ENCODE measurements around the gene OLFML1. TPM values are rescaled to one million over a fixed set of nuclear protein-coding genes. Genes with fewer than 3 reads are reported as not detected.

OLFML1 gene
- total RNA-seq, 1 experiment from 2014 or later = 54.5 TPM

DNA sequence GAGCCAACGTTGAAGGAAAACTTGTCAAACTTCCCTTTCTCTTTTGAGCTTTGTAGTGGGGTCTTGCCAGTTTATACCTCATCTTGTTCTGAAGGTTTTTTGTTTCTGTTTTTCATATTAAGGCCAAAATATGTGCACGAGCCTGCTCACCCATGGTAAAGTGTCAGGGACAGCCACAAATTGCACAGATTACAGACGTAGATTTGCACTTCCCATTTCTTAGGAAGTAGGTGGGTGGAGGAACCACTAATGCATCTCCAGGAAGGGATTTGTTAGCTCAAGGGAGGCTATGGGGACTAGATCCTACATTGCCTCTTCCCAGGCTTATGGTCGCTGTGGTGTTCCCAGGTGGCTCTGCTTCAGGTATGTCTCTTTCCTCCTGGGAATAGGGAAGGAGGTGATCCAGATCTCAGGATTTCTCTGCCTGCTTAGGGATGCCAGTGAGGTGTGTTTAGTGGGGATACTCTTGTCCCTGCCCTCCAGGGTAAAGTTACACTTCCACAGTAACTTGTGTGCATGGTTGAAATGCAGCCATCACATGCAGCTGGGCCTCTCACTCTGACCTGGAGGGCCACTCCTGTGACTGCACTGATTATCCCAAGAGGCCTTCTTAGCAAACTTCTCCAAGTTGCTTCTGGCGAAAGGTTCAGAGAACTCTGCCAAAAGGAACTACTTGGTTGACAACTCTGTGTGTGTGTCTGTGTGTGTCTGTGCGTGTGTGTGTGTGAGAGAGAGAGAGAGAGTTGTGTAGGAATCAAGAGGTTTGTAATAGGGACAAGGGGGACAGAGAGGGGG lies 38.3 kb downstream of the OLFML1 start:
- in situ Hi-C loops (cut with HindIII; ENCODE audit: low sequenced_read_pairs) = no loop called here

DNA sequence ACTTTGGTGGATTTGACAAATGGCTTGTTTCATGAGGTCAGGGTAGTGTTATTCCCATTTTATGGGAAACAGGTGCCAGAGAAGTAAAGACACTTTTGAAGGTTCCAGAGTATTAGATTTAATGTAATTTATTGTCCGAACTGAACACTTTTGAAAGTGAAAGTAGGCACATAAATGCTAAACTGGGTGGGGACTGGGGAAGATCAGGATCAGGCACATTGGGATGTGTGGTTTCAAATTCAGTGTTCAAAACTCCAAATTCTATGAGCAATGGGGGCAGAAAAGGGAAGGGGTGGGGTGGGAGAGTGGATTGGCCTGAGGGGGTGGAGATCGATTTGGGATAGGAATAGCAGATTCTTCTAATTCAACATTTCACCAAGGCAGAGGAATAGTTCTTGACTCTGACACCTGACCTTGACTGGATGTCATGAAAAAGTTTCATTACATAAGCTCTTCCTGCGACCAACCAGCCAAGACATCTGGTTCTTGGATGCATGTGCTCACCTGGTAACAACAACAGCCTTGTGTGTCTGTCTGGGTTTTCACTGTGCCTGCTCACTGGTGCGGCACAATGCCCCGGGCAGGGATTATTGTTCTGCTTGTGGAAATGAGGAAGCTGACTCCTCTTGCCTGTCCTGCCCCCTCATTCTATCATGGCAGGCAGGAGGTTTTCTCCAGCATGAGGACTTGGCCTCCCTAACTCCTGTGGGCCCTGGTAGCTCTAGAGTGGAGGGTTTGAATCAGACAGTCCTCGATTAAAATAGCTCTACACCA lies 39.3 kb downstream of the OLFML1 start:
- DNase-seq (ENCODE audit: low spot score) = no peak
- in situ Hi-C loops (cut with HindIII; ENCODE audit: low sequenced_read_pairs) = no loop called here

More for the DNA sequence above, 38.3 kb downstream of the OLFML1 start:
- no peak for DNase-seq (ENCODE audit: low spot score)

DNA sequence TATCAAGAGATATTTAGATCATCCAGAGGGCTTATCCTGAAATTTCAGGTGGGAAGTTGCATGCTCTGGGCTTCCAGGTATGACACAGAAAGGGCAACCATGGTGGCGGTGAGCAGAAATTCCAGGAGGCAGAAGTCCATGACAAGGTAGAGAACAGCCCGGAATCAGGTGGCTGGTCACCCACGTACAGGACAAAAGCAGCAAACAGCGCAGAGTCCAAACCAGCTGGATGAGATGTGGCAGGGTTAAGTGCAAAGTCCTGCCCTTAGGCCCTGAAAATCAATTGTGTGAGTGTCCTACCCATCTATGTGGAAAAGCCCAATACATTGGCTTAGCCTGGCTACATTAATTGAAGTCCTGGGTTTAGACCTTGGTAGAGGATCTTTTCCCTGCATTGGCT lies 40.1 kb downstream of the OLFML1 start:
- in situ Hi-C loops (cut with HindIII; ENCODE audit: low sequenced_read_pairs) = no loop called here
- no peak for DNase-seq (ENCODE audit: low spot score)

DNA sequence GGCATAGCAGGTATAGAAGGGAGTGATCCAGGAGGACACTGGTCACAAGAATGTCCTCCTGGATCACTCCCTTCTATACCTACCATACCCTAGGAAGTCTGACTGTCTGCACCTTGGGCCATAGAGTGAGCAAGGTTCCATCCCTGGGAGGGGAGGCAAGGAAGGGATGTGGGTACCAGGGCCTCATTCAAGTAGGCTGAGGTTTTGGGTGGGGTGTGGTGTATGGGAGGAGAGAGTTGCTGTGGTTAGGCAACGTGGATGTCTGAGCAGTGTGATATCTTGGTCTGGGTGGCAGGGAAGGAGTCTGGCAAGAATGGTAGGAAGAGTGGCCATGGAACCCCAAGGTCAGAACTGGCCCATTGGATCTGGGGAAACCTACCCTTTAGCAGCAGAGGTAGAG lies 41.7 kb downstream of the OLFML1 start:
- in situ Hi-C loops (cut with HindIII; ENCODE audit: low sequenced_read_pairs) = no loop called here
- no peak for DNase-seq (ENCODE audit: low spot score)

DNA sequence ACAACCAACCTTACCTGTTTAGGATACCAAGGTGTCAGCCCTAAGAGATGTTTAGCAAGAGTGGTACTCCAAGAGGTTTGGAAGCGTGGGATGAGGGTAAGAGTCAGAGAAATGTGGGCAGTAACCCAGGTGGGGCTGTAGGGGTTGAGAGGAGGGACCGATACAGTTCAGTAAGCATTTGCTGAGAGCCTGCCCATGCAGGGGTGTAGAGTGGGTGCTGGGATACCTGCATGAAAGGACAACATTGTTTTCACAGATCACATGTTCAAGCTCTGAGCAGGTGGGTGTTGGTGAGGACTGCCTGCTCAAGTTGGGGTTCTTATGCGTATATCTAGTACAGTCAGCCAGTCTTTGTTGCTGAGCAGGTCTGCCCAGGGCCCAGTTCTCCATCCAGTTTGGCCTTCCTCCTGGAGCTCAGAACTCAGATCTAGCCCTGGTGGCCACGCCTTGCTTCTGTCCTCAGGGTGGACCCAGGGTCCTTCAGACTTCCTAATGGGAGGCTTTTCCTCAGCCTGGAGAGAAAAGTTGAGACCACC lies 43.3 kb downstream of the OLFML1 start:
- in situ Hi-C loops (cut with HindIII; ENCODE audit: low sequenced_read_pairs) = no loop called here
- DNase-seq (ENCODE audit: low spot score) = no peak

DNA sequence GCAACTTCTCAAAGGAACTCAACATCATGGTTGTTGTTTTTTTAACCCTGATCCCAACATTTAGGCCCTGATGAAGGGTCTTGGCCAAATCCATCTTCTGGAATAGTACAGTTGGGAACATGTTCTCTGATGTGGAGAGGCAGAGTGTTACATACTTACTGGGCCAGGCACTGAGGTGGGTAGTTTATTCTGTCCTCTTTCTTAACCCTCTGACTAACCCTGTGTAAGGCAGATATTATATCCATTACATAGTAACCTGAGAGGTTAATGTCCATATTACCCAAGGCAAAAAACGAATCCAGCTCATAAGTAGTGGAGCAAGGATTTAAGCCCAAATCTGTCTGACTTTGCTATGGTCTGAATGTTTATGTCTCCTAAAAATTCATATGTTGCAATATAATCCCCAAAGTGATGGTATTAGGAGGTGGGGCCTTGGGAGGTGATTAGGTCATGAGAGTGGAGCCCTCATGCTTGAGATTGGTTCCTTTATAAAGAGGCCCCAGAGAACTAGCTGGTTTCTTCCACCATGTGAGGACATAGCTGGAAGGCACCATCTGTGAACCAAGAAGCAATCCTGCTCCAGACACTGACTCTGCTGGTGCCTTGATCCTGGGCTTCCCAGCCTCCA lies 44.8 kb downstream of the OLFML1 start:
- in situ Hi-C loops (cut with HindIII; ENCODE audit: low sequenced_read_pairs) = no loop called here

DNA sequence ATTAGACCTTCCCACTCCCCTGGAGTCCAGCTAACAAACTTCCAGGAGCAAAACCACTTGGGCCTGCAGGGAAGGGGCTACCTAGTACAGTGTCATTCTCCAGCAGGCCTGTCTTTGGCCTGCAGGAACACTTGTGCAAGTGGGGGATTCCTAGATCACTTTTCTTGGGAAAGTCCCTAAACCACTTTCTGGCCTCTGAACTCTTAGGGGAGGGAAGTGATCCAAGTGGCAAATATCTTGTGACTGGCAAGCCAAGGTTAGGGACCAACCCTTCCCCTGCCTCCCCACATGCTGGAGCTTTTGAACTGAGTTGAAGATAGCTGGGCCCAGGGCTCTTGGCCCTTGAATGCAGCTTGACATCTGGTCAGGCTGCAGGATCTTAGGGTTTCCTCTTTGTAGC lies 45.7 kb downstream of the OLFML1 start:
- DNase-seq (ENCODE audit: low spot score) = no peak
- in situ Hi-C loops (cut with HindIII; ENCODE audit: low sequenced_read_pairs) = no loop called here

More for the DNA sequence above, 44.8 kb downstream of the OLFML1 start:
- DNase-seq (ENCODE audit: low spot score) = no peak

DNA sequence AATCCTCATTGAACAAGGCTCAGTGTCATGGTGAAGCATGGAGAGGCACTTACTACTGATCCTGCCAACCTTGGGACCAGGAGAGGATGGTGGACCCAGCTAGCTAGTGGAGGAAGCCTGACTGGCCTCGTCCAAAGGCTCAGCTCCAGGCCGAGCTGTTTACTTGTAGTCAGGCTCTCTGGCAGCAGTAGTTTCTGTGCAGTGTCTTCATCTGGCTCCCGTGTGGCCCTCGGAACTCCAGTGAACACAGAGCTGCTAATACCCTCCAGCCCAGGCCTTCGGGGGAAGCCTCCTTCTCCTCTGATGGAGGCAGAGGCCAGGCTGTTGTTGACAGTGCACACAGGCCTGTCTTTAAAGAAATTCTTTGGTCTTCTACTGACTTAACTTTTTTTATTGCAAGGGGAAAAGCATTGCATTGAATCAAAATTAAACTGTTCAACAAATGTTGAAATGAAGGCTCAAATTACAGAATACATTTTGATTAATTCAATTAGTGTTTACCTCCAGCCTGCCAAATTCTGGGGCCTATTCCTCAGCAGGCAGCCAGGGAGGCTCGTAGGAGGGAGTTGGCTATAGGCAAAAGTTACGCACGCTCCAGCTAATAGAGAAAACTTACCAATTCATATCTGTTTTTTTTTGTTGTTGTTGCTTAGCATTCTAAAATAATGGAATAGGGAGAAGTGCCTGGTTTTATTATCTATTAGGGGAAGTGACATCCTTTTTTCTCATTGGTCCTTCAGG lies 47.3 kb downstream of the OLFML1 start:
- DNase-seq (ENCODE audit: low spot score) = no peak
- in situ Hi-C loops (cut with HindIII; ENCODE audit: low sequenced_read_pairs) = no loop called here

DNA sequence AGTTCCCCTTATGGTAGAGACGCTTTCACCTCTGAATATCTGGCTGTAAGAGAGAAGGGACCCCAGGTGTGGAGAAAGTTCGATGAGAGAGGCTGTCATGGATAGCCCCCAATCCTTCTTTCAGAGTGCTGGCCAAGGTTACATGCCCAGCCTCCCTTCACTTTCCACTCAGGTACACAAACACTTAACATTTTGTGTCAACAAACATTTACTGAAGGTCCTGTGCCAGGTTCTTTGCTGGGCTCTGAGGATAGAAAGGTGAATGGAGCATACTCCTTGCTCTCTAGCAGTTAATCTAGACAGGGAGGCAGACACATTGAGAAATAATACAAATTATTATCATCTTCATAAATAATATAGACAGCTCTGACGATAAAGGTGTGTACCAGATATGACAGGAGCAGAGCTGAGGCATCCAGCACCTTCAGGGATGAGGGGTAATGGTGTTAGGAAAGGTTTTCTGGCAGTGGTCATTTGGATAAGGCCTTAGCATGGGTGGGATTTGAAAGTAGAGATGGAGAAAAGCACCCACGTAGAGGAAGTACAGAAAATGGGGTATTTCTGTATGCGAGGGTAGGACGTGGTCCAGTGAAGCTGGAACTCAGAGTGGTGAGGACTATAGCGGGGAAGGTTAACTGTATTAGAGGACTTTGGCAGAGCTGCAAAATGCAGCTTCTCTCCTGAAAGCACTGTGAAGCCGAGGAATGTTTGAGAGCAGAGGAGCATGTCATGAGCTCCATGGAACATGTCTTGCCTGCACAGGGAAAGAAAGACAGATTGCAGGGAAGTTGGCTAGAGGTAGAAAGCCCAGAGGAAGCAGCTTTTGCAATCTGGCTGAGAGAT lies 48.1 kb downstream of the OLFML1 start:
- DNase-seq (ENCODE audit: low spot score) = no peak
- in situ Hi-C loops (cut with HindIII; ENCODE audit: low sequenced_read_pairs) = no loop called here

DNA sequence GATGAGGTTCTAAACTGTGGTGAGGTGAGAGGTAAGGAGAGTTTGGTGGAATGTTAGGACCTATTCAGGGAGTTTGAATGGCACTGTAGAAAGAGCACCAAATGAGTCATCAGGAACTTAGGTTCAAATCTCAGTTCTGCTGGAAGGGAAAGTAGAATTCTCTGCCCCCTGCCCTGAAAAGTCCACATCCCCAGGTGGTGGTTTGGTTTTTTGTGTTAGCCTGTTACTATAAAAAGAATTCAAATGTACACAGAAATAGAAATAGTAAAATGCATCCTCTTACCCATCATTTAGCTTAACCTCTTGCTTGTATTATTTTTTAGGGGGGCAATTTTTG lies 48.7 kb downstream of the OLFML1 start:
- in situ Hi-C loops (cut with HindIII; ENCODE audit: low sequenced_read_pairs) = no loop called here
- DNase-seq (ENCODE audit: low spot score) = no peak

DNA sequence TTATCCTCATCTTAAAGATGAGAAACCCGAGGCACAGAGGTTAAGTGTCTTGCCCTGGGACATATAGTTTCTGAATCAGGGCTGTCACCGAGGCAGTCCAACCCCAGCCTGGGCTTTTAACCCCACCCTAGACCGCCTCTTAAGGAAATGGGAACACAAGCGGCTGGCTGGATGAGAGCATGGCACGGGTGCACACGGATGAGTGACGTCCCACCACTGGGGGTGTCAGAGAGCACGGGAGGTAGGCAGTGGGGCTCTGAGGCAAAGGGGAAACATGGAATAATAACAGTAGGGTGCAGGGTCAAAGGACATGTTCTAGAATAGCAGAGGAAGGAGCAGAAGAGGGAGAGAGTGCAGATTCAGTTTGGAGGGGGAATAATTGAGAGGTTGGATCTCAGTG lies 50.8 kb downstream of the OLFML1 start:
- in situ Hi-C loops (cut with HindIII; ENCODE audit: low sequenced_read_pairs) = no loop called here
- no peak for DNase-seq (ENCODE audit: low spot score)

DNA sequence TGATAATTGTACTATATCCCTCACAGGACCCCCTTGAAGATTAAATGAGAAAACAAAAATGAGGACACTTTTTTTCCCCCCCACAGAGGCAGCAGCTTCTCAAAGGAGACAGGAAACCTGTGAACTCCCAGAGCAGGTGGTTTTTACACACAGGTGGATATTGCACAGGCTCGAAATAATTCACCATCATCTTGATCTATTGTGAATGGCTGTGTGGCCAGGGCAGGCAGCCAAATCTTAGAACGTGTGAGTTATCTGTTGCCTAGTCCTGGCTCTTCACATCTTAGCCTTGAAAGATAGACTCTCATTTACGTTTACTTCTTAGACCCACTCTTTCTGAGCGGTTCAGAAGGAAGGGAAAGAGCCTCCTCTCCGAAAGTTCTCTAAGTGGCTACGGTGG lies 52.0 kb downstream of the OLFML1 start:
- DNase-seq (ENCODE audit: low spot score) = no peak
- in situ Hi-C loops (cut with HindIII; ENCODE audit: low sequenced_read_pairs) = no loop called here

DNA sequence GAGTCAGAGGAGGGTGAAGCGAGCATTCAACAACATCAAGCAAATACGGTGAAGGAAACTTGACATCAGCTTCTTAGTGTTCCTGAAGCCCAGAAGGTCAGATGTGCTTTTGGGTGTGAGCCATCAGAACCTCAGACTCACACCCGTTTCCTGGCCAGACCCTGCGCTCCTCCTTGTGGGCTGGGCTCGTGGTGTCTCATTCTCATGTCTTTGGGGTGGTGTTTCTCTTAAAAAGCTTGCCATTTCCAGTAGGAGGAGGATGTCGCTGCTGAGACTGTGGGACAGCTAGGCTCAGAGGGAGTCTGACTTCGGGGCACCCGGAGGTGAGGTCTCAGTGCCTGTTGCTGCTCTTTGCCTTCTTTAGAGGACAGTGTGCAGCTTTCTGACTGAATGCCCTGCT lies 52.7 kb downstream of the OLFML1 start:
- in situ Hi-C loops (cut with HindIII; ENCODE audit: low sequenced_read_pairs) = no loop called here
- DNase-seq (ENCODE audit: low spot score) = no peak

DNA sequence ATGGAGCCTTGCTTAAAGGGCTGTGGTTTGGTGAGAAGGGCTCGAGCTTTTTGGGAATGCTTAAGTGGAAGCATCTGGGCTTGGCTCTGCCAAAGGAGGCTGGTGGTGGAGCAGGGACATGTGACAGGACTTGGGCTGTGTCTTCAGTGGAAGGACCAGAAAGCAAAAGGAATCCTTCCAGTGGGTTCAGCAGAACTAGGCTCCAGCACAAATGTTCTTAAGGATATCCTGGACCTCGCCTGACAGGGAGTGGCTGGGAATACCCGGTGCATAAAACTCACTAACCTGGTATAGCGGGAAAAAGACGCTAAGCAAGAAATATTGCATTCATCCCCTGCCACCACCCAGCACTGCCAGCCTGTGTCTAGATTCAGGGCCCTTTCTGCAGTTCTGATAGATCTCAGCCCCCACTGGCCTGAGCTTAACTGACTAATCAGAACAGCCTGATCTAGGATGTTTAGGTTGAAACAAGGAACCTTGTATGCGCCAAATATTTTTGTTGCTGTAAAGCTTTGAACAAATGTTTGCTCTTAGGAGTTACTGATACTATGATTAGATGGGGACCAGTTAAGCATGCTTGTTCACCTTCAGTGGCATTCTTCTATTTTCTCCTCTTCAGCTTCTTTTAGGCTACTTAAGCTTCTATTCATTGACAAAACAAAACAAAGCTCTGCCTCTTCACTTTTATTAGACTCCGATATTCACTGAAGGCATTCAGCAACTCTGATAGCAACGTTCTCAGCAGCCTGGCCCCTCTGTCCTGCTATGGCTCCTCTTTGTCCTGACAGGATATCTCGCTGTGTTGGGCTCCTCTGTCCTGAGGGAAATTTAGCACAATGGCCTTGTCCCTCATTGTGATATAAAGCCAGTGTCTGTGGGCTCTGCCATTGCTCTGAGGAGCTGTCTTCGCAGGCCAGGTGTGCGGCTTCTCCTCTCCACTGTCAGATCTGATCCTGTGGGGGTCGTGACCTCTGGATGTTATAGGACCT lies 53.5 kb downstream of the OLFML1 start:
- DNase-seq (ENCODE audit: low spot score) = no peak
- in situ Hi-C loops (cut with HindIII; ENCODE audit: low sequenced_read_pairs) = no loop called here

DNA sequence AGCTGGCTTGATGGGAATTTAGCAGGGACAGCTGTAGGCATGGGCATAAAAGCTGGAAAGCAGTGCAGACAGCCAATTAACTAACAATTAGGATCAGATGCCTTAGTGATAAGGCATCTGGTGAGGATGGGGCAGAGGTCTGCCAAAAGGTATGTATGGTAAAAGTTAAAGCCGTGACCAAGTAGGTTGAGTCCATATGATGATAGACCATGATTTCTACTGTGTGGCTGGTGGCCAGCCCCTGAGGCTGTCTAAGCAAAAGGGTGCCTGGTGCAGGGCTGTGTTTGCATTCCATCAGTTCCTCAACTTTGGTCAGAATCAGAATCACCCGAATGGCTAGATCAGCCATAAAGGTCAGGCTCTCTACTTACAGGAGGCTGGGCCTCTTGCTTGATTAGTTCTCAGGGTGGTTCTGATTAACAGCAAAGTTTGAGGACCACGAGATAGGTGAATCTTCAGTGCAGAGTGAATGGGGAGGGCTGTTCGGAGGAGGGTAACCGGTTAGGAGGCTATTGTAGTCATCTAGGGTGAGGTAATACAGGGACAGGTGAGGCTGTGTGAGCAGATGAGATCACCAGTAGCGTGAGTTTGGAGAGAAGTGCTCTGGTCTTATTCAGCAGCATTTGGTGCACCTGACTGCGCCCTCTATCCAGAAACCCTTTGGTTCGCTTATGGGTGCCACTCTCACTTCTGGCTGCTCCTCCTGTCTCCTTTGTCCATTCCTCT lies 55.7 kb downstream of the OLFML1 start:
- in situ Hi-C loops (cut with HindIII; ENCODE audit: low sequenced_read_pairs) = no loop called here
- DNase-seq (ENCODE audit: low spot score) = no peak

DNA sequence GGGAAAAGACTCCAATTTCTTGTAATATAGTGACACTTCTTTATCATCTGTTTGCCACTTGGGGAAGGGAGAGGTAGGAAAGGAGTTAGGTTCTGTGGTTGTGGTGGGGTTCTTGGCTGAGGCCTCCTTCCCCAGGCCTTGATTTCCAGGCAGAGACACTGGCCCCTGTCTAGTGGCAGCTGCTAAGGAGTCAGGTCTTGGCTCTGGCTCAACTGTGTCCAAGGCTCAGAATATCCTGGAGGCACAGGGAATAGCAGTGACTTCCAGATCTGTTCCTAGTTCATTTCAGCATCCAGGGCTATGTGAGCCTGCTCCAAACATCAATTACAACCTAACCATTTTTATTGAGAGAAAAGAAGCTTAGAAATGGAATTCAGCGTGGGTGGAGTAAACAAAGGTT lies 58.0 kb downstream of the OLFML1 start:
- in situ Hi-C loops (cut with HindIII; ENCODE audit: low sequenced_read_pairs) = no loop called here
- peak; percentile 89 for DNase-seq (ENCODE audit: low spot score)

DNA sequence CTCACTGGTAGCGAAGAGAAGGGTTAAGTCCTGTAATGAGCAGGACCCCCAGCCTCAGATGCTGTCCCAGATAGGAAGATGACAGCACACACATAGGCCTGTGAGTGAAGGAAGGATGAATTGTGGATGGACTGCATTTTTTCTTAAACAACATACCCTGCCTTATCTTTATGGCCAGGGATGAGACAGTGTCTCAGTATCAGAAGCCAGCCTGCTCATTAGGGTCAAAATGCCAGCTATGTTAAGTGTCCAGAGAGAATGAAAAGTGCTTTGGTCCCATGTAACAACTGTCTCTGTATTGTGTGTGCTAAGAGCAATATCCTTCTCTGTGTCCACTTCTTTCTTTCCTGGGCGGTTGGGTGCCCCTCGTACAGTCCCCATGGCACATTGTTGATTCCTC lies 58.7 kb downstream of the OLFML1 start:
- in situ Hi-C loops (cut with HindIII; ENCODE audit: low sequenced_read_pairs) = no loop called here

More for the DNA sequence above, 58.7 kb downstream of the OLFML1 start:
- DNase-seq (ENCODE audit: low spot score) = no peak
